Caco-2 (cell line): ENCODE results near the gene MPHOSPH6. TPM values are rescaled to one million over a fixed set of nuclear protein-coding genes. Genes with fewer than 3 reads are reported as not detected.

Source experiments
- BruUV-seq: library from RNA; stranded (reverse); fragments of 400-500 nt; replicated peaks from 2 replicates; lab custom pipeline; 2021; lab: Mats Ljungman, UMichigan
- CTCF ChIA-PET: fragments of 300-600 bp; sonication (Branson Sonifier 250); formaldehyde crosslinking; loops from one replicate; lab custom pipeline; 2022; ENCODE audit warnings: antibody characterized with exemption; lab: Charles Lee
- POLR2A ChIA-PET: fragments of 300-600 bp; sonication (Branson Sonifier 250); formaldehyde crosslinking; loops from one replicate; lab custom pipeline; 2022; ENCODE audit warnings: antibody characterized with exemption; lab: Charles Lee
- DNase-seq, 2 experiments: peaks; one replicate each; pipeline versions ENCODE4 v3.0.0 to v3.0.0-alpha.2; 2020 to 2022
- H3K27me3 ChIP-seq: replicated peaks from 2 replicates; pipeline ENCODE4 v1.6.0; 2011; ENCODE audit warnings: low read length; ENCODE audit not compliant: control insufficient read depth, insufficient read depth
- H3K36me3 ChIP-seq: 2 replicates; pipeline ENCODE4 v1.5.1; 2011; ENCODE audit warnings: low read length; ENCODE audit not compliant: control insufficient read depth, insufficient read depth
- H3K4me1 ChIP-seq: fragments of 250-450 bp; sonication (Bioruptor Pico); 2 replicates; pipeline ENCODE4 v1.5.1; 2020; ENCODE audit warnings: mild to moderate bottlenecking
- H3K4me3 ChIP-seq: 2 replicates; pipeline ENCODE4 v1.5.1; 2011; ENCODE audit warnings: low read depth, mild to moderate bottlenecking, control low read depth, low read length
- H3K9me3 ChIP-seq: fragments of 250-450 bp; sonication (Bioruptor Pico); 2 replicates; pipeline ENCODE4 v1.5.1; 2020; ENCODE audit warnings: mild to moderate bottlenecking, moderate library complexity
- H3K27ac Mint-ChIP-seq: one replicate; pipeline ENCODE4 v1.8.0; 2022; ENCODE audit warnings: mixed read lengths; ENCODE audit not compliant: unreplicated experiment
- H3K27me3 Mint-ChIP-seq: one replicate; pipeline ENCODE4 v1.8.0; 2022; ENCODE audit warnings: mixed read lengths; ENCODE audit not compliant: insufficient read depth, unreplicated experiment
- H3K36me3 Mint-ChIP-seq: one replicate; pipeline ENCODE4 v1.8.0; 2022; ENCODE audit warnings: mild to moderate bottlenecking, mixed read lengths; ENCODE audit not compliant: insufficient read depth, unreplicated experiment
- H3K4me1 Mint-ChIP-seq: one replicate; pipeline ENCODE4 v1.8.0; 2022; ENCODE audit warnings: low read depth, mixed read lengths; ENCODE audit not compliant: unreplicated experiment
- H3K4me3 Mint-ChIP-seq: one replicate; pipeline ENCODE4 v1.8.0; 2022; ENCODE audit warnings: mild to moderate bottlenecking, moderate library complexity, mixed read lengths; ENCODE audit not compliant: unreplicated experiment
- H3K9me3 Mint-ChIP-seq: one replicate; pipeline ENCODE4 v1.8.0; 2022; ENCODE audit warnings: mixed read lengths; ENCODE audit not compliant: unreplicated experiment
- CTCF ChIP-seq, 2 experiments: fragments of 200-600 bp in 1 of 2; IDR thresholded peaks; 1 replicate in 1 of 2; 2 replicates in 1 of 2; pipeline versions ENCODE4 v1.5.1 to v1.8.0; 2011 to 2022; ENCODE audit warnings: antibody characterized with exemption in 1 of 2, control low read depth in 1 of 2, inconsistent platforms in 1 of 2, low read depth in 1 of 2, low read length in 1 of 2, mild to moderate bottlenecking in 1 of 2, moderate library complexity in 1 of 2; ENCODE audit not compliant: insufficient read depth in 1 of 2, severe bottlenecking in 1 of 2, unreplicated experiment in 1 of 2
- intact Hi-C: fragments of 100-400 bp; cut with micrococcal nuclease; formaldehyde crosslinking; loops from one replicate; pipeline ENCODE4 v1.10.0; 2022; ENCODE audit not compliant: unreplicated experiment
- total RNA-seq: library from RNA; stranded (reverse); gene quantifications from 2 replicates; pipeline ENCODE4 v1.2.3, GENCODE V29; 2022

Gene MPHOSPH6
- total RNA-seq, 1 experiment from 2014 or later = 41.9 TPM

- H3K27me3 ChIP-seq = no peaks in the 10 kb centered on the region
- Mint-ChIP-seq H3K27ac (no peak overlapping the region), H3K4me1 (no peaks in the 10 kb centered on the region), H3K9me3 (no peaks in the 10 kb centered on the region), H3K4me3 (no peak overlapping the region), H3K27me3 (no peaks in the 10 kb centered on the region), H3K36me3 (peaks cover 9% of the 10 kb centered on the region)
- ChIA-PET POLR2A (no interaction called here), CTCF (no interaction called here)
- H3K4me1 ChIP-seq = no peaks in the 10 kb centered on the region
- no peak for DNase-seq
- H3K36me3 ChIP-seq = no peaks in the 10 kb centered on the region; the same call in 1 of the 2 replicates
- intact Hi-C loops = no loop called here
- TF ChIP-seq CTCF (IDR thresholded peaks at IDR 0.05; ENCODE audit: insufficient read depth in 1 of 2, low read depth in 1 of 2, low read length in 1 of 2, severe bottlenecking in 1 of 2, unreplicated experiment in 1 of 2) = no peak
- BruUV-seq = no TSS peak
- H3K4me3 ChIP-seq = no peak overlapping the region
- H3K9me3 ChIP-seq = no peaks in the 10 kb centered on the region
Measured at GRCh38 chr16:82137822-82138167, 32.2 kb downstream of the MPHOSPH6 start.

DNA sequence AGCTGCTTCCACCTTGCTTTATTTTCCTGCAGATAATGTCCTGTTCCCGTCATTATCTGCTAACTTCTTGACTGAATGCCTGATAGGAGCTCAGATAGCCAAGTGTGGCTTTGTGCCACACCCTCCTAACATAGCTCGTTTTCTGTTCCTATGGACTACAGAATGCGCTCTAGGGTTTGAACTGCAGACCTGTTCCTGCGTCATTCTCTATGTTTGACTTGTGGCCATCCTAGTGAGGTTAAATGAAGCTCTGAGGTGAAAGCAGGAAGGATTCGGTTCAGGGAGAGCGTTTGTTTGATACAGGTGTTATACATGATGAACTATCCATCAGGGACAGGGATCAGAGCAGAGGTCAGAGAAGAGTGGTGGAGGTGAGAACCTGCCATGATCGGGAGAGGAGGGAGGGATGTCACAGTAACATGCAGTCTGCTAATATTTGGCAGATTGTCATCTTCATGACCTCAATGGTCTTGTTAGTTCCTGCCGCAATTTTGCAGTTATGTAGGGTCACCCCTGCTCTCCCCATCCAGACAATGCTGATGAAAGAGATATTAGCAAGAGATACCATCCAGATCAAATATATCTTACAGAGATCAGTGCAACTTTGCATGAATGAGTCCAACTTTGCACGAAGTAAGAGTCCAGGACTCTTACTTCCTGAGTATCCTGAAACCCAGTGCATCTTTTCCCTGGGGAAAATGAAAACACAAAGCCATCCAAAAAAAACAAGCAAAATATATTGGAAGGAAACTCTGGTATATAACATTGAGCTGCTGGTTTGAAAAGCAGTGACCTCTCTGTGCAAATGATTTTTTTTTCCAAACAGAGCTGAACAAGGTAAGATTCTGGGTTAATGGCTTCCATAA lies 32.8 kb downstream of the MPHOSPH6 start:
- no peak for DNase-seq
- Histone ChIP-seq H3K4me1 (no peaks in the 10 kb centered on the region), H3K9me3 (no peaks in the 10 kb centered on the region), H3K36me3 (no peaks in the 10 kb centered on the region; the same call in 1 of the 2 replicates), H3K27me3 (no peaks in the 10 kb centered on the region), H3K4me3 (no peak overlapping the region)
- CTCF ChIA-PET = no interaction called here
- no peak for TF ChIP-seq CTCF (IDR thresholded peaks at IDR 0.05; ENCODE audit: insufficient read depth in 1 of 2, low read depth in 1 of 2, low read length in 1 of 2, severe bottlenecking in 1 of 2, unreplicated experiment in 1 of 2)
- no TSS peak for BruUV-seq
- H3K4me1 Mint-ChIP-seq = no peaks in the 10 kb centered on the region
- H3K27me3 Mint-ChIP-seq = no peaks in the 10 kb centered on the region
- H3K9me3 Mint-ChIP-seq = no peaks in the 10 kb centered on the region
- H3K4me3 Mint-ChIP-seq = no peak overlapping the region
- H3K27ac Mint-ChIP-seq = no peak overlapping the region
- H3K36me3 Mint-ChIP-seq = peaks cover 9% of the 10 kb centered on the region
- intact Hi-C loops = no loop called here
- POLR2A ChIA-PET = no interaction called here

DNA sequence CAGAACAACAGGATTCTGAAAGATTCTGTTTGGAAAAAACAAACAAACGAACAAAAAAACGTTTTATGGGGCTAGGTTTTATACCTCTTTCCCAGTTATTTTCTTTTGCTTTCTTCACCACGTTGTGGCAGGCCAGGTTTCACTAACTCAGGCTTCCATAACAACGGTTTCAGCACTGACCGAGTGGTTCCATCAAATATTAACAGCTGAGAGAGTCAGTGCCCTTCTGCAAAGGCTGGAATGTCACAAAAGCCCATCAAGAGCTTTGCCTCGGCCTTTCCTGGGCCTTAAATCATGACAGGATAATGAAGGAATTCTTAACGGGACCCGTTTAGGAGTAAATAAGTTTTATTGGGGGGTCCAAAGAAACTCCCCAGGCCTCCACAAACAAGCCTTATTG lies 34.2 kb downstream of the MPHOSPH6 start:
- CTCF ChIA-PET = no interaction called here
- POLR2A ChIA-PET = no interaction called here

More for the DNA sequence above, 34.2 kb downstream of the MPHOSPH6 start:
- Mint-ChIP-seq H3K9me3 (no peaks in the 10 kb centered on the region), H3K36me3 (peaks cover 9% of the 10 kb centered on the region), H3K4me3 (no peak overlapping the region), H3K27ac (no peak overlapping the region), H3K4me1 (no peaks in the 10 kb centered on the region), H3K27me3 (no peaks in the 10 kb centered on the region)
- no peaks in the 10 kb centered on the region for H3K4me1 ChIP-seq
- no TSS peak for BruUV-seq
- intact Hi-C loops = no loop called here
- no peak for TF ChIP-seq CTCF (IDR thresholded peaks at IDR 0.05; ENCODE audit: insufficient read depth in 1 of 2, low read depth in 1 of 2, low read length in 1 of 2, severe bottlenecking in 1 of 2, unreplicated experiment in 1 of 2)
- H3K27me3 ChIP-seq = no peaks in the 10 kb centered on the region
- H3K4me3 ChIP-seq = no peak overlapping the region
- H3K36me3 ChIP-seq = no peaks in the 10 kb centered on the region; the same call in 1 of the 2 replicates
- H3K9me3 ChIP-seq = no peaks in the 10 kb centered on the region
- no peak for DNase-seq
